Central memory CD8-positive, alpha-beta T cell (primary cell): Measurements from ENCODE around the gene DNAJB7.
"Not testable (repeated sequence)": the region's sequence is repeated elsewhere in the genome, so short reads cannot be mapped to it uniquely, and the experiment has no call there.

ENCODE experiments used
- ATAC-seq: fragments of 150-1000 bp; cut with Tn5 transposase; replicated peaks from 2 replicates; pipeline ENCODE4 v1.10.0; 2022; ENCODE audit warnings: mild to moderate bottlenecking, moderate FRiP score, moderate number of reproducible peaks; ENCODE audit not compliant: poor library complexity, severe bottlenecking; ENCODE audit errors: extremely low read depth
- DNase-seq, 2 donors: peaks; one replicate each; pipeline ENCODE4 v3.0.0; 2021; ENCODE audit warnings: low spot score in 2 of 2
- H3K27ac Mint-ChIP-seq: one replicate; pipeline ENCODE4 v1.8.0; 2022; ENCODE audit warnings: low read depth, mild to moderate bottlenecking, moderate library complexity, mixed read lengths
- H3K27me3 Mint-ChIP-seq: one replicate; pipeline ENCODE4 v1.8.0; 2022; ENCODE audit warnings: mixed read lengths
- H3K36me3 Mint-ChIP-seq: one replicate; pipeline ENCODE4 v1.8.0; 2022; ENCODE audit warnings: mild to moderate bottlenecking, moderate library complexity, mixed read lengths; ENCODE audit not compliant: insufficient read depth
- H3K4me1 Mint-ChIP-seq: one replicate; pipeline ENCODE4 v1.8.0; 2022; ENCODE audit warnings: mixed read lengths
- H3K4me3 Mint-ChIP-seq: one replicate; pipeline ENCODE4 v1.8.0; 2022; ENCODE audit warnings: mild to moderate bottlenecking, moderate library complexity, mixed read lengths
- H3K9me3 Mint-ChIP-seq: one replicate; pipeline ENCODE4 v1.8.0; 2022; ENCODE audit warnings: mixed read lengths

The DNAJB7 gene

GRCh38 chr22:40862013-40862412, at the start of gene DNAJB7:
Gene DNAJB7 (minus strand): TSS chr22:40862113. CDS start chr22:40861994, 119 bp downstream.
- Mint-ChIP-seq H3K4me3 (no peak within 1 kb of the TSS), H3K27ac (no peak within 1 kb of the TSS), H3K9me3 (no peaks in the 10 kb centered on the region), H3K4me1 (peaks cover 26% of the 10 kb centered on the region), H3K36me3 (peaks cover 14% of the 10 kb centered on the region), H3K27me3 (no peaks in the 10 kb centered on the region)
- DNase-seq, result no peak
- no peak for ATAC-seq

- no peaks in the 10 kb centered on the region for H3K4me1 Mint-ChIP-seq
- H3K27ac Mint-ChIP-seq, result no peak overlapping the region
- H3K36me3 Mint-ChIP-seq, result peaks cover 21% of the 10 kb centered on the region
- no peak overlapping the region for H3K4me3 Mint-ChIP-seq
- no peak for ATAC-seq
- DNase-seq, result no peak
- no peaks in the 10 kb centered on the region for H3K27me3 Mint-ChIP-seq
- H3K9me3 Mint-ChIP-seq, result no peaks in the 10 kb centered on the region
Measured at GRCh38 chr22:40908895-40909294, 47.0 kb upstream of the DNAJB7 start.

- no peak overlapping the region for H3K4me3 Mint-ChIP-seq
- no peak overlapping the region for H3K27ac Mint-ChIP-seq
- no peak for ATAC-seq
- DNase-seq, result no peak
- no peaks in the 10 kb centered on the region for H3K9me3 Mint-ChIP-seq
- no peaks in the 10 kb centered on the region for H3K27me3 Mint-ChIP-seq
- H3K36me3 Mint-ChIP-seq, result peaks cover 9% of the 10 kb centered on the region
- peaks cover 4% of the 10 kb centered on the region for H3K4me1 Mint-ChIP-seq
Measured at GRCh38 chr22:40904101-40904500, 42.2 kb upstream of the DNAJB7 start.

GRCh38 chr22:40898850-40899357, 37.0 kb upstream of the DNAJB7 start:
- Mint-ChIP-seq H3K27ac (peak overlapping the region; percentile 32), H3K4me1 (peaks cover 7% of the 10 kb centered on the region), H3K9me3 (no peaks in the 10 kb centered on the region), H3K27me3 (no peaks in the 10 kb centered on the region), H3K36me3 (peaks cover 6% of the 10 kb centered on the region), H3K4me3 (no peak overlapping the region)
- ATAC-seq, result peak; percentile 24
- DNase-seq, result no peak

- Mint-ChIP-seq H3K27me3 (no peaks in the 10 kb centered on the region), H3K27ac (no peak overlapping the region), H3K4me1 (peaks cover 7% of the 10 kb centered on the region), H3K4me3 (no peak overlapping the region), H3K9me3 (no peaks in the 10 kb centered on the region), H3K36me3 (peaks cover 8% of the 10 kb centered on the region)
- ATAC-seq, result no peak
- DNase-seq, result no peak
Measured at GRCh38 chr22:40894417-40894816, 32.5 kb upstream of the DNAJB7 start.

- no peak for DNase-seq
- ATAC-seq, result no peak
- Mint-ChIP-seq H3K27ac (no peak overlapping the region), H3K4me1 (no peaks in the 10 kb centered on the region), H3K36me3 (peaks cover 34% of the 10 kb centered on the region), H3K27me3 (no peaks in the 10 kb centered on the region), H3K4me3 (no peak overlapping the region), H3K9me3 (no peaks in the 10 kb centered on the region)
Measured at GRCh38 chr22:40890881-40891280, 29.0 kb upstream of the DNAJB7 start.

GRCh38 chr22:40889116-40889515, 27.2 kb upstream of the DNAJB7 start:
- Mint-ChIP-seq H3K27ac (no peak overlapping the region), H3K4me1 (no peaks in the 10 kb centered on the region), H3K27me3 (no peaks in the 10 kb centered on the region), H3K4me3 (no peak overlapping the region), H3K36me3 (peaks cover 40% of the 10 kb centered on the region), H3K9me3 (no peaks in the 10 kb centered on the region)
- DNase-seq (no peak), ATAC-seq (no peak)

GRCh38 chr22:40878922-40879321, 17.0 kb upstream of the DNAJB7 start:
- Mint-ChIP-seq H3K9me3 (no peaks in the 10 kb centered on the region), H3K4me3 (no peak overlapping the region), H3K4me1 (no peaks in the 10 kb centered on the region), H3K27ac (no peak overlapping the region), H3K27me3 (no peaks in the 10 kb centered on the region), H3K36me3 (peaks cover 8% of the 10 kb centered on the region)
- no peak for ATAC-seq
- no peak for DNase-seq

GRCh38 chr22:40877488-40877887, 15.6 kb upstream of the DNAJB7 start:
- Mint-ChIP-seq H3K4me3 (no peak overlapping the region), H3K27ac (no peak overlapping the region), H3K4me1 (no peaks in the 10 kb centered on the region), H3K9me3 (no peaks in the 10 kb centered on the region), H3K27me3 (no peaks in the 10 kb centered on the region), H3K36me3 (peaks cover 7% of the 10 kb centered on the region)
- DNase-seq, result no peak
- no peak for ATAC-seq

- Mint-ChIP-seq H3K9me3 (no peaks in the 10 kb centered on the region), H3K27ac (no peak overlapping the region), H3K4me3 (no peak overlapping the region), H3K27me3 (no peaks in the 10 kb centered on the region), H3K4me1 (no peaks in the 10 kb centered on the region), H3K36me3 (peaks cover 6% of the 10 kb centered on the region)
- ATAC-seq, result no peak
- DNase-seq, result no peak
Measured at GRCh38 chr22:40876907-40877306, 15.0 kb upstream of the DNAJB7 start.

GRCh38 chr22:40875111-40875510, 13.2 kb upstream of the DNAJB7 start:
- peaks cover 5% of the 10 kb centered on the region for H3K36me3 Mint-ChIP-seq
- H3K4me3 Mint-ChIP-seq, result no peak overlapping the region
- DNase-seq (no peak), ATAC-seq (no peak)
- no peaks in the 10 kb centered on the region for H3K27me3 Mint-ChIP-seq
- no peak overlapping the region for H3K27ac Mint-ChIP-seq
- no peaks in the 10 kb centered on the region for H3K4me1 Mint-ChIP-seq
- no peaks in the 10 kb centered on the region for H3K9me3 Mint-ChIP-seq

- ATAC-seq (no peak), DNase-seq (no peak)
- Mint-ChIP-seq H3K9me3 (no peaks in the 10 kb centered on the region), H3K27me3 (no peaks in the 10 kb centered on the region), H3K27ac (no peak overlapping the region), H3K36me3 (peaks cover 6% of the 10 kb centered on the region), H3K4me3 (no peak overlapping the region), H3K4me1 (no peaks in the 10 kb centered on the region)
Measured at GRCh38 chr22:40874016-40874415, 12.1 kb upstream of the DNAJB7 start.

GRCh38 chr22:40868379-40868778, 6.5 kb upstream of the DNAJB7 start:
- peaks cover 15% of the 10 kb centered on the region for H3K4me1 Mint-ChIP-seq
- not testable (repeated sequence) for H3K9me3 Mint-ChIP-seq, H3K27me3 Mint-ChIP-seq, H3K4me3 Mint-ChIP-seq, ATAC-seq, DNase-seq, H3K27ac Mint-ChIP-seq, H3K36me3 Mint-ChIP-seq

GRCh38 chr22:40867109-40867508, 5.2 kb upstream of the DNAJB7 start:
- H3K27me3 Mint-ChIP-seq, result no peaks in the 10 kb centered on the region
- DNase-seq (no peak), ATAC-seq (no peak)
- H3K4me3 Mint-ChIP-seq, result no peak overlapping the region
- H3K4me1 Mint-ChIP-seq, result peaks cover 20% of the 10 kb centered on the region
- no peaks in the 10 kb centered on the region for H3K9me3 Mint-ChIP-seq
- H3K36me3 Mint-ChIP-seq, result peaks cover 2% of the 10 kb centered on the region
- no peak overlapping the region for H3K27ac Mint-ChIP-seq
